Measurements from ENCODE around the gene RAB43.

RAB43 gene

DNA sequence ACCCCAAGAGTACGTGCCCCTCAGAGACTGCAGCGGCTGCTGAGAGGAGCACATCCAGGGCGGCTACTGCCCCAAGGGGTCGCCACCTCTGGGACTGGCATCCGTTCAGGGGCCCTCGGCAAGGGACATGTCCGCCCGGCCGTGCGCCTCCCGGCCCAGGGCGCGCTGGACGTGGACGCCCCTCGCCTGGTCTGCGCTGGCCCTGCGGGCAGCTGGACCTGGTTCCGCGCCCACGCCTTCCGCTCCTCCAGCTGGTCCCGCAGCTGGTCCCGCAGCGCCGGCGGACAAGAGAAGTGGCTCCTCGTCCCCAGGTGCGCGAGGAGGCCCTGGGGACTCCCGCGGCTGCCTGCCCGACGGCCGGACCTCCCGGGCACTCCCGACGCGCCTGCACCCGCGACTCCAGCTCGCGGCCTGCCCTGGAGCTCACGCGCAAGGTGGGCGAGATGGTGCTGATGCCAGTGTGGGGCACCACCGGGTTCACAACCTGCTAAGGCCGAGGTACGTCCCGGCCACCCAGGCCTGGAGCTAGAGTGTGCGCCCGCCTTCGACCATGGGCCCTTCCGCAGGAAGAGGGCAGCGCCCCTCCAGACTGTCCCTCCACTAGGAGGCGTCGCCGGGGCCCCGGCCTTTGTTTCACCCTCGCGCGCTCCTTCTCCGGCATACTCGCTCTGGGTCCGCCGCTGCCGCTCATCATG, 75.4 kb downstream of the RAB43 start:
- in situ Hi-C loops (cut with MboI; ENCODE audit: low pct_unique_long_range_greater_than_20kb, low sequenced_read_pairs, unreplicated experiment), result no loop called here
- no peak for TF ChIP-seq CTCF (IDR thresholded peaks at IDR 0.05; ENCODE audit: extremely low read depth, insufficient read depth, missing control alignments)
- DNase-seq (ENCODE audit: low spot score), result no peak

GRCh38 chr3:129045675-129046036, 75.9 kb downstream of the RAB43 start:
- in situ Hi-C loops (cut with MboI; ENCODE audit: low pct_unique_long_range_greater_than_20kb, low sequenced_read_pairs, unreplicated experiment), result no loop called here
- TF ChIP-seq CTCF (IDR thresholded peaks at IDR 0.05; ENCODE audit: extremely low read depth, insufficient read depth, missing control alignments), result no peak
- DNase-seq (ENCODE audit: low spot score), result no peak

GRCh38 chr3:129040579-129041300, 80.9 kb downstream of the RAB43 start:
- in situ Hi-C loops (cut with MboI; ENCODE audit: low pct_unique_long_range_greater_than_20kb, low sequenced_read_pairs, unreplicated experiment), result no loop called here
- no peak for DNase-seq (ENCODE audit: low spot score)
- TF ChIP-seq CTCF (IDR thresholded peaks at IDR 0.05; ENCODE audit: extremely low read depth, insufficient read depth, missing control alignments), result no peak

DNA sequence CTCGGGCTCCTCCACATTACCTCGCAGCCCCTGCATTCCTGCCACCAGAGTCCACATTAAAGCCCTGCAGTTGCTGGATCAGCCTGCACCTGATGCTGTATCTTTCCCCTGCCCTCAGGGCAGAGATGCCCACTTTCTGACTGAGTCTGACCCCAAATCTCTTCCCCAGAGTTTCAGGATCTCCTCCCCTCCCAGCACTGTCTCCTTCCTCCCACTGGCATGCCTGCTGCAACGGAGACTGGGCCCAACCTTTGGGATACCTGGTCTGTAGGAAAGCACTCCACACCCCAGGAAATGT, 81.6 kb downstream of the RAB43 start:
- in situ Hi-C loops (cut with MboI; ENCODE audit: low pct_unique_long_range_greater_than_20kb, low sequenced_read_pairs, unreplicated experiment), result no loop called here
- no peak for DNase-seq (ENCODE audit: low spot score)
- no peak for TF ChIP-seq CTCF (IDR thresholded peaks at IDR 0.05; ENCODE audit: extremely low read depth, insufficient read depth, missing control alignments)

DNA sequence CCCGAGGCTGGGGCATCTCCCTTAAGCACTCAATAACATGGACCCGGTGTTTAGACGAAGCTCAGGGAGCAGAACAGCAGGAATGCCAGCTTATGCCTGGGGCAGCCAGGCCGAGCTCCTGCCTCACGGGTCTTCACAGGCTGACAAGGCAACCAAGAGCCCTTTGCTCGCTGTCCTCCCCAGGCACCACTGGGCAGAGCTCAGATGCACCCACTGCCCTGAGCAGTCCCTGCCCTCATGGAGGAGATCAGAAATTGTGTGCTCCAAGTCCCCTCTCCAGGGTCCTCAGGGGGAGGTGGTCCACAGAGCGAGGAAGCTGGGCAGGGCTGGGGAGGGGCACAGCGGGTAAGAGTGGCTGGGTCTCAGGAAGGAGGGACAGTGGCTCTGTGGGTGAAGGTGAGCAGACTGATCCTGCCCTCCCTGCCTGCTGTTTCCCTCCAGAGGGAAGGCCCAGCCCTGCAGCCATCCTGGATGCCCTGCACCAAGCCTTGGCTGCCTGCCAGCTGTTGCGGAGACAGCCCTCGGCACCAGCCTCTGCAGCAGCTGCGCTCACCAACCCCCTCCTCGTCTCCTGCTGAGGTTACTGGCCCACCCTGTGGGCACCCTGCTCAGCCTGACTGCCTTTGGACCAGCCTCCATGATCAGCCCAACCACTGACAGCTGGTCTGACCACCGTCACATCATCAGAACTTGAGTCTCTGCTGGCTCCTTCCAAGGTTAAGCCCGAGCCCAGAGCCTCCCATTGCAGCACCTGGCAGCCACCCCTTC, 82.1 kb downstream of the RAB43 start:
- TF ChIP-seq CTCF (IDR thresholded peaks at IDR 0.05; ENCODE audit: extremely low read depth, insufficient read depth, missing control alignments), result no peak

DNA sequence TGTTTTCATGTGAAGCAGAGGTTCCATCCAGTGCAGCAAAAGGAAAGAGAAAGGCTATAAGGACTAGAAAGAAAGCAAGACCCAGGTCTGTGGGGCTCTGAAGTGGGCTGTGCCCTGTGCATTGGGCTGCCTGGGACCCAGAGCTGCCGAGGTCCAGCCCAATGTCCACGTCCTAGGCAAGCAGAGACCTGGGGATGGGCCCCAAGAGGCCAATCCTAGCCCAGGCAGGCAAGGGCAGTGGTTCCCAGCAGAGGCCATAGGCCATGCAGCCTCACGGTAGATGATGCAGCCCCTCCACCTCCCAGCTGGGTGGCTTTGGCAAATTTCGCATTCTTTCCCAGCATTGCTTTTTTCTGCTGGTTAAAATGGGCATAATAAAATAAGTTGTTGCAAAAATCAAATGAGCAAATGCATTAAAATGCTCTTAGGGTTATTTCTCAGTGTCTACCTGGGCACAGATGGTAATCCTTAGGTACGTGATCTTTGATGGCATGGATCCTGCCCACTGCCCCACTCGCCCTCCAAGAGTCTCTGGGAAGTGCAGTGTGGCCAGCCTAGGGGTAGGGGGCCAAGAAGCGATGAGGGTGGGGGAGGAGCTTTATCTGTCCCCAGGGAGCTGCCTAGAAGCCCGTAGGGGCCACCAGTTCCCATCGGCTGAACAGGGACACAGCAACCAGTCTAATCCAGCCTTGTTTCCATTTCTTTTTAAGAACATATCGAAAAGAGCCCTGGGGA, 83.3 kb downstream of the RAB43 start:
- in situ Hi-C loops (cut with MboI; ENCODE audit: low pct_unique_long_range_greater_than_20kb, low sequenced_read_pairs, unreplicated experiment), result no loop called here
- TF ChIP-seq CTCF (IDR thresholded peaks at IDR 0.05; ENCODE audit: extremely low read depth, insufficient read depth, missing control alignments), result no peak
- DNase-seq (ENCODE audit: low spot score), result no peak

More for the DNA sequence above, 82.1 kb downstream of the RAB43 start:
- DNase-seq (ENCODE audit: low spot score), result no peak
- in situ Hi-C loops (cut with MboI; ENCODE audit: low pct_unique_long_range_greater_than_20kb, low sequenced_read_pairs, unreplicated experiment), result no loop called here
